Measurements from ENCODE around the gene TBC1D22A. TPM values are rescaled to one million over a fixed set of nuclear protein-coding genes. Genes with fewer than 3 reads are reported as not detected.

TBC1D22A gene
- polyA plus RNA-seq, 1 of the 3 experiments (the other 2 are of a cell fraction): 16.5 TPM

DNA sequence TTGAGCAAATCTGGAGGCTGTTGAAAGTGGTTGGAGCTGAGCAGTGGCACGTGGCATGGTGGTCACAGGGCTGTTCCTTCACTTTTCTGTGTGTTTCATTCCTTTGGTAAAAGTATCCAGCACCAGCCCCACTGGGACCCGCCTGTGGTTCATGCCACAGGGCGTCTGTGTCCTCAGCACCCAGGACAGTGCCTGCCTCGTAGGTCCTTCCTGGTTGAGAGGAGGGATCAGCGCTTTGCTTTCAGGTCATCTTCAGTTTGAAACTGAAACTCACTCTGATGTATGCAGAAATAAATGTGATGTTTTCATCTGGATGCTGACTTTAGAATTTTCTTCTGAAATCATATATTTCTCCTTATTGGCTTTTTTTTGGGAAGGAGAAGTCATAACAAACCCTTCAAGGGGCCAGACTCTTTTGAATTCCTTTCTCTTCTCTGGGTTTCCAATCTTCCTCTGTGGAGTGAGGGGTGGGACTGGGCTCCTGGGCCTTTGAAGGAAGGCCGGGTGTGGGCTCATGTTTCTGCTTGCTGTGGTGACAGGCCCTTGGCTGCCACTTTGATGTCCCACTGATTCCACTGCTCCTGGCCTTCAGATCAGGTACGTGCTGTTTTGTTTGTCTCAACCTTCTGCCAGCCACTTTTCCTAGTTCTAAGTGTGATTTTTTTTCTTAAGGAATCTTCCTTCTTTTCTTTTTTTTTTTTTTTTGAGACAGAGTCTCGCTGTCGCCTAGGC, 26.2 kb downstream of the TBC1D22A start:
- Histone ChIP-seq H3K27ac (ENCODE audit: low read depth in 2 of 2, low read length in 1 of 2) (no peak overlapping the region), H3K79me2 (ENCODE audit: insufficient read depth) (peaks cover 70% of the 10 kb centered on the region), H3K27me3 (ENCODE audit: insufficient read depth) (no peaks in the 10 kb centered on the region), H3K9ac (no peak overlapping the region), H3K36me3 (replicated peaks in 1 of 2; ENCODE audit: control insufficient read depth in 1 of 2, insufficient read depth in 2 of 2, low read length in 1 of 2) (peaks cover 3 to 6% of the 10 kb centered on the region in 2 experiments), H3K9me3 (no peaks in the 10 kb centered on the region; the same call in none of the 2 replicates), H4K20me1 (ENCODE audit: insufficient read depth) (peaks cover 6% of the 10 kb centered on the region; the same call in 1 of the 2 replicates), H3K9me2 (no peaks in the 10 kb centered on the region), H3K4me3 (ENCODE audit: low read depth in 2 of 2, low read length in 1 of 2) (no peak overlapping the region), H3K4me1 (ENCODE audit: control insufficient read depth in 1 of 2, insufficient read depth in 2 of 2, low read depth in 1 of 2, low read length in 1 of 2) (no peaks in the 10 kb centered on the region), H3K4me2 (no peak overlapping the region), H3F3A (replicated peaks; ENCODE audit: insufficient read depth) (no peaks in the 10 kb centered on the region), H2AFZ (ENCODE audit: low read depth) (no peak overlapping the region)
- CTCF ChIA-PET: interaction anchor here (0.9 to 1.1 kb wide), 2 partner anchors 10 to 15 kb away, joined by 3 to 4 read pairs; no protein-coding TSS in a partner anchor
- no peak for DNase-seq
- 96% methylated on average over 9 of the region's 9 CpGs for WGBS (ENCODE audit: low lambda C conversion rate)
- POLR2A ChIA-PET: no interaction called here
- TF ChIP-seq MEF2A (IDR thresholded peaks at IDR 0.05; ENCODE audit: borderline replicate concordance, low read depth) (no peak), NRF1 (IDR thresholded peaks at IDR 0.05; ENCODE audit: low read depth, low read length) (no peak), FOXJ3 (CRISPR knock-in tag; IDR thresholded peaks at IDR 0.05) (no peak), MXI1 (IDR thresholded peaks at IDR 0.05; ENCODE audit: low read depth, low read length) (no peak)
- TF ChIP-seq, protein P1, sequence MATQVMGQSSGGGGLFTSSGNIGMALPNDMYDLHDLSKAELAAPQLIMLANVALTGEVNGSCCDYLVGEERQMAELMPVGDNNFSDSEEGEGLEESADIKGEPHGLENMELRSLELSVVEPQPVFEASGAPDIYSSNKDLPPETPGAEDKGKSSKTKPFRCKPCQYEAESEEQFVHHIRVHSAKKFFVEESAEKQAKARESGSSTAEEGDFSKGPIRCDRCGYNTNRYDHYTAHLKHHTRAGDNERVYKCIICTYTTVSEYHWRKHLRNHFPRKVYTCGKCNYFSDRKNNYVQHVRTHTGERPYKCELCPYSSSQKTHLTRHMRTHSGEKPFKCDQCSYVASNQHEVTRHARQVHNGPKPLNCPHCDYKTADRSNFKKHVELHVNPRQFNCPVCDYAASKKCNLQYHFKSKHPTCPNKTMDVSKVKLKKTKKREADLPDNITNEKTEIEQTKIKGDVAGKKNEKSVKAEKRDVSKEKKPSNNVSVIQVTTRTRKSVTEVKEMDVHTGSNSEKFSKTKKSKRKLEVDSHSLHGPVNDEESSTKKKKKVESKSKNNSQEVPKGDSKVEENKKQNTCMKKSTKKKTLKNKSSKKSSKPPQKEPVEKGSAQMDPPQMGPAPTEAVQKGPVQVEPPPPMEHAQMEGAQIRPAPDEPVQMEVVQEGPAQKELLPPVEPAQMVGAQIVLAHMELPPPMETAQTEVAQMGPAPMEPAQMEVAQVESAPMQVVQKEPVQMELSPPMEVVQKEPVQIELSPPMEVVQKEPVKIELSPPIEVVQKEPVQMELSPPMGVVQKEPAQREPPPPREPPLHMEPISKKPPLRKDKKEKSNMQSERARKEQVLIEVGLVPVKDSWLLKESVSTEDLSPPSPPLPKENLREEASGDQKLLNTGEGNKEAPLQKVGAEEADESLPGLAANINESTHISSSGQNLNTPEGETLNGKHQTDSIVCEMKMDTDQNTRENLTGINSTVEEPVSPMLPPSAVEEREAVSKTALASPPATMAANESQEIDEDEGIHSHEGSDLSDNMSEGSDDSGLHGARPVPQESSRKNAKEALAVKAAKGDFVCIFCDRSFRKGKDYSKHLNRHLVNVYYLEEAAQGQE (IDR thresholded peaks at IDR 0.05; ENCODE audit: low read depth, low read length): peak; percentile 80; the same call in 1 of the 2 replicates
- TF ChIP-seq, protein P2, sequence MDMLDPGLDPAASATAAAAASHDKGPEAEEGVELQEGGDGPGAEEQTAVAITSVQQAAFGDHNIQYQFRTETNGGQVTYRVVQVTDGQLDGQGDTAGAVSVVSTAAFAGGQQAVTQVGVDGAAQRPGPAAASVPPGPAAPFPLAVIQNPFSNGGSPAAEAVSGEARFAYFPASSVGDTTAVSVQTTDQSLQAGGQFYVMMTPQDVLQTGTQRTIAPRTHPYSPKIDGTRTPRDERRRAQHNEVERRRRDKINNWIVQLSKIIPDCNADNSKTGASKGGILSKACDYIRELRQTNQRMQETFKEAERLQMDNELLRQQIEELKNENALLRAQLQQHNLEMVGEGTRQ (IDR thresholded peaks at IDR 0.05; ENCODE audit: borderline replicate concordance, low read depth, low read length): no peak

DNA sequence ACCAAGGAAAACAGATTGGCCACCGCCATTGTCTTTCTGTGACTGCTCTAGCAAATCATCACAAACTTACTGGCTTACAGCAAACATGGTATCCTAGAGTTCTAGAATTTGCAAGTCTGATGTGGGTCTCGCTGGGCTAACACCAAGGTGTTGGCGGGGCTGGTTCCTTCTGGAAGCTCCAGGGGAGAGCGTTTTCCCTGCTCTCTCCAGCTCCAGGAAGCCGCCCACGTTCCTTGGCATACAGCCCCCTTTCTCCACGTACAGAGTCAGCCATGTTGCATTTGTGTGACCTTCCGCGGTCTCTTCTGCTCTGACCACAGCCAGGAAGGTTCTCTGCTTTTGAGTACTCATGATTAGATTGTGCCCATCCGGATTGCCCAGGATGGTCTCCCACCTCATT, 27.5 kb downstream of the TBC1D22A start:
- no peak for DNase-seq
- no peak overlapping the region for H3K27ac ChIP-seq (ENCODE audit: low read depth in 2 of 2, low read length in 1 of 2)
- H3F3A ChIP-seq (replicated peaks; ENCODE audit: insufficient read depth): no peaks in the 10 kb centered on the region
- no peak overlapping the region for H3K9ac ChIP-seq
- 0 out of 2 replicates have a peak, but pooled peaks cover 4% of the 10 kb centered on the region for H4K20me1 ChIP-seq (ENCODE audit: insufficient read depth)
- H3K9me3 ChIP-seq: no peaks in the 10 kb centered on the region; the same call in none of the 2 replicates
- H3K4me2 ChIP-seq: no peak overlapping the region
- 94% methylated on average over 9 of the region's 10 CpGs for WGBS (ENCODE audit: low lambda C conversion rate)
- H3K79me2 ChIP-seq (ENCODE audit: insufficient read depth): peaks cover 57% of the 10 kb centered on the region
- no peaks in the 10 kb centered on the region for H3K9me2 ChIP-seq
- no peak overlapping the region for H3K4me3 ChIP-seq (ENCODE audit: low read depth in 2 of 2, low read length in 1 of 2)
- peaks cover 6 to 11% of the 10 kb centered on the region in 2 experiments for H3K36me3 ChIP-seq (replicated peaks in 1 of 2; ENCODE audit: control insufficient read depth in 1 of 2, insufficient read depth in 2 of 2, low read length in 1 of 2)
- H3K4me1 ChIP-seq (ENCODE audit: control insufficient read depth in 1 of 2, insufficient read depth in 2 of 2, low read depth in 1 of 2, low read length in 1 of 2): no peaks in the 10 kb centered on the region
- H3K27me3 ChIP-seq (ENCODE audit: insufficient read depth): no peaks in the 10 kb centered on the region
- ChIA-PET CTCF (no interaction called here), POLR2A (no interaction called here)
- TF ChIP-seq, protein P3, sequence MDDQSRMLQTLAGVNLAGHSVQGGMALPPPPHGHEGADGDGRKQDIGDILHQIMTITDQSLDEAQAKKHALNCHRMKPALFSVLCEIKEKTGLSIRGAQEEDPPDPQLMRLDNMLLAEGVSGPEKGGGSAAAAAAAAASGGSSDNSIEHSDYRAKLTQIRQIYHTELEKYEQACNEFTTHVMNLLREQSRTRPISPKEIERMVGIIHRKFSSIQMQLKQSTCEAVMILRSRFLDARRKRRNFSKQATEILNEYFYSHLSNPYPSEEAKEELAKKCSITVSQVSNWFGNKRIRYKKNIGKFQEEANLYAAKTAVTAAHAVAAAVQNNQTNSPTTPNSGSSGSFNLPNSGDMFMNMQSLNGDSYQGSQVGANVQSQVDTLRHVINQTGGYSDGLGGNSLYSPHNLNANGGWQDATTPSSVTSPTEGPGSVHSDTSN (IDR thresholded peaks at IDR 0.05): no peak
- TF ChIP-seq RXRA (IDR thresholded peaks at IDR 0.05; ENCODE audit: borderline replicate concordance, low read depth) (no peak), MXI1 (IDR thresholded peaks at IDR 0.05; ENCODE audit: low read depth, low read length) (no peak), GABPA (IDR thresholded peaks at IDR 0.05; ENCODE audit: low read depth) (no peak), TCF12 (IDR thresholded peaks at IDR 0.05) (no peak)
- no peak overlapping the region for H2AFZ ChIP-seq (ENCODE audit: low read depth)
